ENCODE data around the gene STK32A. TPM values are rescaled to one million over a fixed set of nuclear protein-coding genes. Genes with fewer than 3 reads are reported as not detected.

The STK32A gene
- total RNA-seq, 1 experiment from 2014 or later = not detected

GRCh38 chr5:147388184-147389108 lies 153.6 kb downstream of the STK32A start:
- CTCF ChIA-PET = no interaction called here
- ATAC-seq (no peak), DNase-seq (ENCODE audit: low read depth, low spot score) (no peak)
- TF ChIP-seq CTCF (IDR thresholded peaks at IDR 0.05) (no peak), TCF7L2 (IDR thresholded peaks at IDR 0.05; ENCODE audit: low read depth, low read length) (no peak), SIN3A (IDR thresholded peaks at IDR 0.05; ENCODE audit: borderline replicate concordance, insufficient read depth, low read depth, low read length) (no peak), REST (IDR thresholded peaks at IDR 0.05; ENCODE audit: insufficient read depth in 1 of 2, low read depth in 2 of 2, low read length in 1 of 2) (no peak), POLR2AphosphoS5 (IDR thresholded peaks at IDR 0.05; ENCODE audit: low read depth, low read length) (no peak)
- Histone ChIP-seq H3K4me1 (ENCODE audit: control insufficient read depth, insufficient read depth, low read length) (no peaks in the 10 kb centered on the region), H3K27me3 (ENCODE audit: control insufficient read depth, insufficient read depth, low read length) (no peaks in the 10 kb centered on the region), H3K36me3 (ENCODE audit: control insufficient read depth, insufficient read depth, low read length) (no peaks in the 10 kb centered on the region), H3K4me3 (ENCODE audit: low read depth in 2 of 2, low read length in 2 of 2) (no peak overlapping the region), H3K27ac (ENCODE audit: low read length) (no peak overlapping the region), H3K9me3 (ENCODE audit: control insufficient read depth, insufficient read depth, low read depth, low read length) (no peaks in the 10 kb centered on the region)
- no TSS peak for BruUV-seq (replicated peaks)
- intact Hi-C loops (cut with micrococcal nuclease; ENCODE audit: unreplicated experiment) = no loop called here
- in situ Hi-C loops (cut with HindIII; ENCODE audit: low pct_unique_long_range_greater_than_20kb, low sequenced_read_pairs) = no loop called here
- POLR2A ChIA-PET = no interaction called here

- H3K4me1 ChIP-seq (ENCODE audit: control insufficient read depth, insufficient read depth, low read length) = no peaks in the 10 kb centered on the region
- TF ChIP-seq CTCF (IDR thresholded peaks at IDR 0.05) (no peak), SIN3A (IDR thresholded peaks at IDR 0.05; ENCODE audit: borderline replicate concordance, insufficient read depth, low read depth, low read length) (no peak), TCF7L2 (IDR thresholded peaks at IDR 0.05; ENCODE audit: low read depth, low read length) (no peak), REST (IDR thresholded peaks at IDR 0.05; ENCODE audit: insufficient read depth in 1 of 2, low read depth in 2 of 2, low read length in 1 of 2) (no peak), POLR2AphosphoS5 (IDR thresholded peaks at IDR 0.05; ENCODE audit: low read depth, low read length) (no peak)
- intact Hi-C loops (cut with micrococcal nuclease; ENCODE audit: unreplicated experiment) = no loop called here
- ChIA-PET POLR2A (no interaction called here), CTCF (no interaction called here)
- H3K27ac ChIP-seq (ENCODE audit: low read length) = no peak overlapping the region
- DNase-seq (ENCODE audit: low read depth, low spot score) (no peak), ATAC-seq (no peak)
- no peaks in the 10 kb centered on the region for H3K27me3 ChIP-seq (ENCODE audit: control insufficient read depth, insufficient read depth, low read length)
- no peaks in the 10 kb centered on the region for H3K36me3 ChIP-seq (ENCODE audit: control insufficient read depth, insufficient read depth, low read length)
- no TSS peak for BruUV-seq (replicated peaks)
- in situ Hi-C loops (cut with HindIII; ENCODE audit: low pct_unique_long_range_greater_than_20kb, low sequenced_read_pairs) = no loop called here
- no peak overlapping the region for H3K4me3 ChIP-seq (ENCODE audit: low read depth in 2 of 2, low read length in 2 of 2)
- H3K9me3 ChIP-seq (ENCODE audit: control insufficient read depth, insufficient read depth, low read depth, low read length) = no peaks in the 10 kb centered on the region
These were observed 155.9 kb downstream of the STK32A start for GRCh38 chr5:147390654-147391225.
